Ammon's horn (tissue), 1 donor: ENCODE results near the gene THEMIS.
"Not testable (repeated sequence)": the region's sequence is repeated elsewhere in the genome, so short reads cannot be mapped to it uniquely, and the experiment has no call there.

Experiments
- DNase-seq: peaks from one replicate; pipeline ENCODE4 v3.0.0-alpha.2; 2016; ENCODE audit warnings: low spot score

THEMIS gene

DNA sequence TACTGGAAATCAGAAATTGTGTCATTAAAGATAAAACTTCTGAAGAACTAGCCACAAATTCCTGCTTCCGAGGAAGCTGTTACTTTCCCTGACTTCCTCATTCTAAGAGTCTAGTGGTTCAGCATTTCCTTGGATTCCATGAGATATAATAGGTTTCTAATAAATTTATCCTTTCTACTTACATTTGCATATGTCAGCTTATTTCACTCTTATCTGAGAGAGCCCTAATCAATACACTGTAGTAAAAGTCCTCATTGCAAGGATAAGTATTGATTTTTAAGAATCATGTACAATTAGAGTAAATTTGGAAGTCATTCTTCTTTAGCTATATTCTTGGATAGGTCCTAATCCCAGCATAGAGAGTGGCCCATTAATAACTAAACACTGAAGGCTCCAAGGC is 16.9 kb upstream of the THEMIS start:
- DNase-seq = no peak

DNA sequence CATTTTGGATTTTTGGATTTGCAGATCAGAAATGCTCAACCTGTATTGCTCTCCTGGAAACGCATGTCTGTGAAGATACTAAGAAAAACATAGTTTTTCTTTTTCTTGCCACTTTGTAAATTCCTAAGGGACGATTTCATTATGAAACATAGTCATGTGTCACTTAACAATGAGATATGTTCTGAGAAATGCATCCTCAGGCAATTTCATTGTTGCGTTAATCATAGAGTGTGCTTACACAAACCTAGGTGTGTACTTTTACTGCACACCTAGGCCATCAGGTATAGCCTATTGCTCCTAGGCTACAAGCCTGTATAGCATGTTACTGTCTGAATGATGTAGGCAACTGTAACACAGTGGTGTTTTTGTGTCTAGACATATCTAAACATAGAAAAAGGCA is 13.4 kb upstream of the THEMIS start:
- no peak for DNase-seq

DNA sequence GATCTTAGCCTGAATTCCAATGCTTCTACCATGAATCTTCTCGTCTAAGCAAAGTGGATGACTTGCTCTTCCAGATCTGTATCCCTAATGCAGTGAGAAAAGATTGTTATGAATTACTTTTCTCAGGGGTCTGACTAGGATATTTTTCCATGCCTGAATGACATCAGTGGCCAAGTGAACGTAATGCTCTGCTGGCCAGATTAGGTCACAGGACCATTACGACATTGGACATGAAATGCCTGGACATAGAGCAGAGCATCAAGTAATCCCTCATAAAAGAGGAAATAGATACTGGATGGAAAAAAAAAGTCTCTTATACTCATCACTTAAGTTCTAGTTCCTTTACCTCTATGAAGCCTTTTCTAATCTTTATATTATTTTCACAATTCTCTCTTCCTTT is 12.1 kb upstream of the THEMIS start:
- DNase-seq = no peak

DNA sequence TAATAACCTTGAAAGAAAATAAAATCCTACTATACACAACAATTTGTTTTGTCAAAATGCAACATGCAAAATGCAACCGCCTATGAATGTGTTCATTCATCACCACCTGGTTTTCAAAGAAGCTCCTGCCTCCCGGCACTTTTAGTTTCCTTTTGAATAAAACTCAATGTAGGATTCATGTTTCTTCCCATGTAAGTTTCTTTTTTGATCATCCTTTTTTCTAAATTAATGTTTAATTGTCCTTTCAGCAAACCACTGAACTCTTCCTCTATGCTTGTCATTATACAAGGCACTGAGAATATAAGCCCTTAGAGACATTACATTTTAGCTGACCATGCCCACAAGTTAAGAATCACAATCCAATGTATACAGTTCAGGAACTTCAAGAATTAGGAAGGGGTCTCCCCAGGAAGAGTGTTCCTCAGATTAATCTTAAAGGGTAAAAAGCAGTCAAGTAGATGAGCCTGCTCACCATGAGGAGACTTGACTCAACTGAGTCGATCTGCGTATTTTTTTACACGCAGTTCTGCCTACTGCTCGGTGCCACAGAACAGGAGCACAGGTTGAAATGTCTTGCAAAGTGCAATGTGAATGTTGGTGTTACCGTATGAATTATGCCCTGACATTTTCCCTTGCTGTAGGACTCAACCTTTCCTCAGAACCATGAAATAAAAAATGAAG is 7.2 kb upstream of the THEMIS start:
- DNase-seq = no peak

DNA sequence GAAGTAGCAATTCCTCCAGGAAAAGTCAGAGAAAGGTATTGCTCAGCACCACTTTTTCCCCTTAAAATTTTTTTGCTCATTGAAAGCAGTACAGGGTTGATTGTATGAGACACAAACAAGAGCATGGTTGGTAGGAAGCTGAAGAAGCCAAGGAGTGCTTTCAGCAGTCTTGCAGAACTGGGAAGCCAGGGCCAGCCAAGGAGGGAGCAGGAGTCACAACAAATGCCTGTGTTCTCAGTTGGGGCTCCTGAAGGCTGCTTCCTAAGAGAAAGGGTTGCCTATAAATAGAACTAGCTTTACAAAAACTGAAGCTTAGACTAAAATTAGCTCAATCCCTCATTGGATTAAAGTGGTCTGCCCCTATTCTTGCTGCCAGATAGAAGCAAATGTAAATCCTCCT is 3.3 kb upstream of the THEMIS start:
- no peak for DNase-seq

GRCh38 chr6:127902933-127903332 is 2.1 kb upstream of the THEMIS start:
- DNase-seq = no peak

DNA sequence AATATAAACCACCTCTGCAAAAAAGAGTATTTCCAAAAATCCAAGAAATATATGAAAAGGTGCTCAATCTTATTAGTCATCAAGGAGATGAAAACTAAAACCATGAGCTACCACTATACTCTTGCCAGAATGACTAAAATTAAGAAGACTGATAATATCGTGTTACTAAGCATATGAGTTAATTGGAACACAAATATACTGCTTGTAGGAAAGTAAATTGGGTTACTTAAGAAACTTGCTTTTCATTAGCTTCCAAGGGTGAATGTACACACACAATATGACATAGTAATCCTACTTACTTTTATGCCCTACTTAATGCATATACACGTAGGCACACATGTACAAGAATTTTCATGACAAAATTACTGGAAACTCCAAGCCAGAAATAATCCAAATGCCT is 3.4 kb downstream of the THEMIS start:
- no peak for DNase-seq

DNA sequence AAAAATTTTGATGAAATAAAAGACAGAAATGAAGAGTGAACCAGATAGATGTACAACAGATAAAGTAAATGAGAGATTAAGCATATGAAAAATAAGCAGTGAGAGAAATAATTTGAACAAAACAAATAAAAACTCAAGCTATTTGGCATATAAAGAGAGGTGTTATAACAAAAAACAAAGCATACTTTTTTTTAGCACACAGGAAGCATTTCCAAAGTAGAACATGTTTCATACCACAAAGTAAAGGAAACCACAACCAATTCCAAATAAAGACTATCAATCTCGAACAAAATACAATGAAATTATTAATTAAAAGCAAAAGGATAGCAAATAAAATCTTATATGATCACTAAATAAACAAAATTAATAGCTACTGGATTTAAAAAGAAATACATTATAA is 6.8 kb downstream of the THEMIS start:
- DNase-seq = no peak

- DNase-seq = no peak
These were observed 7.3 kb downstream of the THEMIS start for GRCh38 chr6:127893541-127893940.

DNA sequence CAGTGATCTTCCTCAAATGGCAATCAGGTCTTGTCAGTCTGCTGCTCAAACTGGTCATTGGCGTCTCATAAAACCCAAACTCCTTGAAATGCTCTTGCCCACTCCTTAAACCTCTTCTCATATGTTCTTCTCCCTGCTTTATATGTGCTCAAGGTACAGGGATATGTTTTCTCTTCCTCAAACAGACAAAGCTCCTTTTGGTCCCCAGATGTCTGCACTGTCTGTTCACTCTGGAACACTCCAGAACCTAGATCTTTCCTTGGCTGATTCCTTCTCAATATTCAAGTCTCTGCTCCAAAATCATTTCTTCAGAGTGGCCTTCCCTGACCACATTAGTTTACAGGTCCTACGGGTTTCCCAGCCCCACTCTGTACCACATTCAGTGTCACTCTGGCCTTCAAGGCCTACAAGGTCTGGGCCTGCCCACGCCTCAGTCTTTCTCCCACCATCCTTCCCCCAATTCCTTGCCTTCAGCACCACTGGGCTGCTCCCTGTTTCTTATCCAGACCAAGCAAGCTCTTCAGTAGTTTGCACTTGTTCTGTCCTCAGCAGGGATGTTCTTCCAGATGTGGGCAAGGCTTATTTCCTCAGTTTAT is 9.0 kb downstream of the THEMIS start:
- DNase-seq = no peak

GRCh38 chr6:127886603-127887002 is 14.3 kb downstream of the THEMIS start:
- no peak for DNase-seq

GRCh38 chr6:127884134-127884533 is 16.7 kb downstream of the THEMIS start:
- DNase-seq = no peak

GRCh38 chr6:127881949-127882348 is 18.9 kb downstream of the THEMIS start:
- DNase-seq = not testable (repeated sequence)

DNA sequence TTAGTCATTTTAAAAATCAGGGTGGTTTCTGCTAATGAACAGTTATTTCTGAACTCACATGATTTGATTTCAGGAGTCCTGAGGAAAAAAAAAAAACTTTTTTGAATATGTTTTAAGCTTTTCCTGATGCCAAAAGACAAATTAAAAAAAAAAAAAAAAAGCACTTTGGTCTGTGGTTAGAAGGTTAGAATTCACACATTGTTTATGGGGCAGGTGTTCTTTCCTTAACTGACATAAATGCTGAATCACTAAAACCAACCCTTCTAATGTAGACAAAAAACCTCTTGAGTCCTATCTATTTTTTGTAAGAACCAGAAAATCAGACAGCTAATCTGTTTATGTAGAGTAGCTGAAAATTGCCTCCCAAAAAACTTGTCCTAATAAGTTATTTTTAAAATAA is 20.4 kb downstream of the THEMIS start:
- no peak for DNase-seq

GRCh38 chr6:127879685-127880084 is 21.2 kb downstream of the THEMIS start:
- DNase-seq = no peak

DNA sequence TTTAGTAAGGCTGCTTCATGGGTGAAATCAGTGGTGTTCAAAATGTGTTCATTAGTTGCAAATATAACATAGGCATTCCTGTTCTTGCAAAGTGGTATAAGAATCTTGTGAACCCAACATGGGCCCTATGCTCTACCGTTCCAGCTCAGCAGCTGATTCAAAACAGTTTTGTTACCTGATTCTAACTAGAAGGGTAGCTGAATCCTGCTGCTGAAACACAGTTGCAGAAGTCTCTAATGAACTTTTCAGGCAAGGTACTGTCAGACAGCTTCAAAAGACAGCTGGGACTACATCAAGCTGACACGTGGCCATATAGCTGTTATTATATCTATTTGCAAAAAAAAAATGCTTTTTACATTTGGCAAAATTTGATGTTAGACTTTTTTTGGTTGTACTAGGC is 22.7 kb downstream of the THEMIS start:
- no peak for DNase-seq

- no peak for DNase-seq
These were observed 23.6 kb downstream of the THEMIS start for GRCh38 chr6:127877231-127877630.

- peak; percentile 78 for DNase-seq
These were observed 31.0 kb downstream of the THEMIS start for GRCh38 chr6:127869772-127870404.

DNA sequence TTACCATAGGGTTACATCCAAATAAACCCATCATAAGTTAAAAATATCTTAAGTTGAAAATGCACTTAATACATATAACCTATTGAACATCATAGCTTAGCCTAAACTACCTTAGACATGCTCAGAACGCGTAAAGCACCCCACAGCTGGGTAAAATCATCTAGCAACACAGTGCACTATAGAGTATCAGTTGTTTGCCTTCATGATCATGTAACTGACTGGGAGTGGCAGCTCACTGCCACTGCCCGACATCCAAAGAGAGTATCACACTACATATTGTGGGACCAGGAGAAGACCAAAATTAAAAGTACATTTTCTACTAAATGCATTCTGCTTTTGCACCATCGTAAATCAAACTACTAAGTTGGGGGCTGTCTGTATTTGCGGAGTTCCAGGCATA is 31.7 kb downstream of the THEMIS start:
- peak; percentile 22 for DNase-seq

DNA sequence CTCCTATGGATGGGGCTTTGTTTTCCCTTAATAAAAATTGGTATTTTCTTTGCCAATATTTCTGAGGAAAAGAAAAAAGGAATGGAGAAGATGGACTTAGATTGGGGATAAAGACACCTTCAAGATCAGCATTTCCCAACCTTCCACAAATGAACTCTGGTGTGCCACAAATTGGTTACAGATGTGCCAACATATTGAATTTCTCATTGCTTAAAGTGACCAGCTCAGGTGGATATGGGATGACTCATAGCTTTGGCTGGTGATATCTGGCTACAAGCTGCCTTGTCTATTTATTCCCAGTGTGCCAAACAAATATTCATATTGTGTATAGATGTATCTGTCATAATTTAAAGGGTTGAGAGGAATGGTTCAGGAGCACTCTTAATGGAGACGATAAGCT is 32.5 kb downstream of the THEMIS start:
- DNase-seq = no peak

- no peak for DNase-seq
These were observed 34.1 kb downstream of the THEMIS start for GRCh38 chr6:127866766-127867165.

- no peak for DNase-seq
These were observed 35.8 kb downstream of the THEMIS start for GRCh38 chr6:127865108-127865507.

DNA sequence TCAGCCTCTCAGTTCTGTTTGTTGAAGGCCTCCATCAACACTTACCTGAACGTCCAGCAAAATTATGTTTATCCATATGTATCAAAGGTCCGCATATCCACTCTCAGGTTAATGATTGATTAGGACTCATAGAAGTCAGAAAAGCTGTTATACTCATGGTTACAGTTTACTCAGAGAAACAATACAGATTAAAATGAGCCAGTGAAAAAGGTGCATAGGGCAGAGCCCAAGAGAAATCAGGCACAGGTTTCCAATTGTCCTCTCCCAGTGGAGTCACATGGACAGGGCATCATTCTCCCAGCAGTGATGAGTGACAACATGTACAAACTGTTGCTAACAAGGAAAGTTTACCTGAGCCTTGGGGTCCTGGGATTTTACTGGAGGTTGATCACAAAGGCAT is 36.2 kb downstream of the THEMIS start:
- DNase-seq = no peak

GRCh38 chr6:127860723-127861122 is 40.1 kb downstream of the THEMIS start:
- no peak for DNase-seq
